PC-3 (cell line): Measurements from ENCODE around the gene KCNG4. TPM values are rescaled to one million over a fixed set of nuclear protein-coding genes. Genes with fewer than 3 reads are reported as not detected.
A peak's percentile ranks its signal among the peaks of the same experiment; 100 is the strongest.

Experiments used
- ATAC-seq: fragments of 200-7000 bp; cut with Tn5 transposase; 2 replicates; pipeline ENCODE4 v1.9.1; 2020; ENCODE audit warnings: mild to moderate bottlenecking, moderate library complexity
- BruUV-seq: library from RNA; stranded (reverse); fragments of 400-500 nt; replicated peaks from 2 replicates; lab custom pipeline; 2021; lab: Mats Ljungman, UMichigan
- CTCF ChIA-PET: fragments of 300-600 bp; sonication (Branson Sonifier 250); formaldehyde crosslinking; loops from one replicate; lab custom pipeline; 2022; ENCODE audit warnings: antibody characterized with exemption; lab: Charles Lee
- POLR2A ChIA-PET: fragments of 300-600 bp; sonication (Branson Sonifier 250); formaldehyde crosslinking; loops from one replicate; lab custom pipeline; 2022; ENCODE audit warnings: antibody characterized with exemption; ENCODE audit not compliant: unreplicated experiment; lab: Charles Lee
- DNase-seq: peaks from one replicate; pipeline ENCODE4 v3.0.0-alpha.2; 2015
- H2AFZ ChIP-seq: fragments of 300-600 bp; sonication (generic); 2 replicates; pipeline ENCODE4 v1.6.0; 2016; ENCODE audit warnings: antibody characterized with exemption, low read length
- H3F3A ChIP-seq: fragments of 300-600 bp; sonication (generic); one replicate; pipeline ENCODE4 v1.6.0; 2017; ENCODE audit warnings: antibody characterized with exemption, low read length, control low read depth, mild to moderate bottlenecking; ENCODE audit not compliant: unreplicated experiment
- H3K27ac ChIP-seq: fragments of 300-600 bp; sonication (generic); 2 replicates; pipeline ENCODE4 v1.5.1; 2016; ENCODE audit warnings: mild to moderate bottlenecking, low read length
- H3K27me3 ChIP-seq: fragments of 300-600 bp; sonication (generic); 2 replicates; pipeline ENCODE4 v1.6.1; 2016; ENCODE audit warnings: low read length, mixed read lengths
- H3K36me3 ChIP-seq: fragments of 300-600 bp; sonication (generic); 2 replicates; pipeline ENCODE4 v1.6.1; 2016; ENCODE audit warnings: low read depth, mixed run types, low read length, mixed read lengths
- H3K4me1 ChIP-seq: fragments of 300-600 bp; sonication (generic); 2 replicates; pipeline ENCODE4 v1.5.1; 2016; ENCODE audit warnings: low read length; ENCODE audit not compliant: insufficient read depth
- H3K4me2 ChIP-seq: fragments of 300-600 bp; sonication (generic); 2 replicates; pipeline ENCODE4 v1.6.0; 2016; ENCODE audit warnings: low read length
- H3K4me3 ChIP-seq: fragments of 300-600 bp; sonication (generic); 2 replicates; pipeline ENCODE4 v1.5.1; 2016; ENCODE audit warnings: mild to moderate bottlenecking, low read length, mixed read lengths
- H3K79me2 ChIP-seq: fragments of 300-600 bp; sonication (generic); 2 replicates; pipeline ENCODE4 v1.6.1; 2017; ENCODE audit warnings: low read length, mixed read lengths
- H3K9ac ChIP-seq: fragments of 300-600 bp; sonication (generic); 2 replicates; pipeline ENCODE4 v1.6.0; 2016; ENCODE audit warnings: mild to moderate bottlenecking, low read length
- H3K9me2 ChIP-seq: fragments of 300-600 bp; sonication (generic); replicated peaks from 2 replicates; pipeline ENCODE4 v1.6.1; 2016; ENCODE audit warnings: mixed run types, low read length, mixed read lengths
- H3K9me3 ChIP-seq: fragments of 300-600 bp; sonication (generic); 2 replicates; pipeline ENCODE4 v1.6.1; 2016; ENCODE audit warnings: low read length, mixed read lengths
- H4K20me1 ChIP-seq: fragments of 300-600 bp; sonication (generic); 2 replicates; pipeline ENCODE4 v1.6.1; 2016; ENCODE audit warnings: low read length, mixed read lengths
- CTCF ChIP-seq: fragments of 300-600 bp; sonication (generic); conservative IDR thresholded peaks from 2 replicates; pipeline ENCODE4 v1.5.1; 2017; ENCODE audit warnings: antibody characterized with exemption, low read depth, mild to moderate bottlenecking, low read length
- EZH2 ChIP-seq: fragments of 300-600 bp; sonication (generic); IDR thresholded peaks from one replicate; pipeline ENCODE4 v1.6.1; 2017; ENCODE audit warnings: antibody characterized with exemption, mild to moderate bottlenecking, low read length; ENCODE audit not compliant: unreplicated experiment
- EZH2phosphoT487 ChIP-seq: fragments of 300-600 bp; sonication (generic); IDR thresholded peaks from 2 replicates; pipeline ENCODE4 v1.6.1; 2018; ENCODE audit warnings: mild to moderate bottlenecking, antibody characterized with exemption, low read length, borderline replicate concordance
- intact Hi-C: fragments of 100-400 bp; cut with micrococcal nuclease; formaldehyde crosslinking; loops from 2 replicates; pipeline ENCODE4 v1.9.0; 2023
- total RNA-seq: library from RNA; depleted of rRNA; stranded (reverse); fragments of >200 nt; gene quantifications from 2 replicates; pipeline ENCODE4 v1.2.3, GENCODE V29; 2014

The KCNG4 gene
- total RNA-seq, 1 experiment from 2014 or later = 0.04 TPM

DNA sequence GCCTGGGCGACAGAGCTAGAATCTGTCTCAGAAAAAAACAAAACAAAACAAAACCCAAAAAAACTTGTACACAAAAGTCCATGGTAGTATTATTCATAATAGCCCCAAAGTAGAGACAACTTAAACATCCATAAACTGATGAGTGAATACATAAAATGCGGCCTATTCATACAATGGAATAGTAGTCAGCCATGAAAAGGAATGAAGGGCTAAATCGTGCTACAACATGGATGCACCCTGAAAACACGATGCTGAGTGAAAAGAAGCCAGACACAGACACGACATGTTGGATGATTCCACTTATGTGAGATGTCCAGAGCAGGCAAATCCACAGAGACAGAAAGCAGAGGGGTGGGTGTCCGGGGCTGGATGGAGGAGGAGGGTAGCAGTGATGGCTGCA is 12.3 kb downstream of the KCNG4 start:
- no peaks in the 10 kb centered on the region for H3K79me2 ChIP-seq
- intact Hi-C loops = no loop called here
- TF ChIP-seq EZH2phosphoT487 = no peak
- no peak for TF ChIP-seq EZH2
- TF ChIP-seq CTCF = no peak
- no peak overlapping the region for H3K27ac ChIP-seq
- H3K9me3 ChIP-seq = no peaks in the 10 kb centered on the region
- no peaks in the 10 kb centered on the region for H3K27me3 ChIP-seq
- H3K4me2 ChIP-seq = peak overlapping the region; percentile 74
- no peaks in the 10 kb centered on the region for H4K20me1 ChIP-seq
- DNase-seq (no peak), ATAC-seq (no peak)
- H3K9ac ChIP-seq = no peak overlapping the region
- H3K36me3 ChIP-seq = no peaks in the 10 kb centered on the region
- H3K4me3 ChIP-seq = no peak overlapping the region
- ChIA-PET POLR2A (no interaction called here), CTCF (interaction anchor here (1.0 kb wide), 2 partner anchors 41 to 284 kb away, joined by 3 to 5 read pairs; partner anchors contain the start of gene TAF1C)
- H3K4me1 ChIP-seq = peaks cover 25% of the 10 kb centered on the region
- no peaks in the 10 kb centered on the region for H3K9me2 ChIP-seq
- H2AFZ ChIP-seq = no peak overlapping the region
- H3F3A ChIP-seq = no peaks in the 10 kb centered on the region
- BruUV-seq = no TSS peak

DNA sequence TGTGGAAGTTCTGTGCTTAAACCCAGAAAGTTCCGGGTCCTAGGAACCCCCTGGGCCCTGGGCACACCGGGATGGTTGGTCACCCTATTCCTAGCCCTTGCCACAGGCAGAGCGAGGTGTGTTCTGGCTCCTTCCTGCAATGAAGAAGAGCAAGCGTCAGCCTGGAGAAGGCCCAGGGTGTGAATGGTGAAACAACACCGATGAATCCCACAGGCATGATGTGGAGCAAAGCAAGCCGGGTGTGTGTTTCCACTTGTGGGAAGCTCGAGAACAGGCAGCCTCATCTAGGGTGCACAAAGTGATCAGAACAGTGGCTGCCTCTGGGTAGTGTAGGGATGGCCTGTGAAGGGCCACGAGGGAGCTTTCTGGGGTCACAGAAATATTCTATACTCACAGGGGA is 13.8 kb downstream of the KCNG4 start:
- Histone ChIP-seq H3K4me3 (no peak overlapping the region), H2AFZ (no peak overlapping the region), H4K20me1 (no peaks in the 10 kb centered on the region), H3K4me1 (peaks cover 25% of the 10 kb centered on the region), H3K27me3 (no peaks in the 10 kb centered on the region), H3K79me2 (no peaks in the 10 kb centered on the region), H3K9me3 (no peaks in the 10 kb centered on the region), H3K27ac (no peak overlapping the region), H3K9me2 (no peaks in the 10 kb centered on the region), H3F3A (no peaks in the 10 kb centered on the region), H3K9ac (no peak overlapping the region), H3K36me3 (no peaks in the 10 kb centered on the region), H3K4me2 (no peak overlapping the region)
- no peak for ATAC-seq
- no peak for DNase-seq
- TF ChIP-seq EZH2phosphoT487 = no peak
- no peak for TF ChIP-seq CTCF
- TF ChIP-seq EZH2 = no peak
- ChIA-PET POLR2A (no interaction called here), CTCF (no interaction called here)
- no TSS peak for BruUV-seq
- intact Hi-C loops = no loop called here

DNA sequence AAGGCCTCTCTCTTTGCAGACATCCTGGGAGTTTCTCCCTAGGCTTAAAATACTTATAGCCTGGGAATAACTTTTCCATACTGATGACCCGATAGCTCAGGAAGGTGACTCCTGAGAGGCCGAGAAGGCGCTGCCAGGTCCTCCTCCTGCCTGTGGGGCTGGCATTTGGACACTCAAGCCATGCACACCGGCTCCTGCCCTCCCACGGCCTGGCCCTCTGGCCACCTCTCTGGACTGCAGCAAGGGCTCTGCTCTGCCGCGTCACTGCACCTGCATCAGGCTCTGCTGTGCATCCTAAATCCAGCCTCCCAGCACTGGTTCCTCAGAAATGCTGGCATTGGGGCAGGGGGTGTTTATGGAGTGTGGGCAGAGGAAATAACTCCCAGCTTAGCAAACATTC is 14.2 kb downstream of the KCNG4 start:
- Histone ChIP-seq H3K9me3 (no peaks in the 10 kb centered on the region), H3K27me3 (no peaks in the 10 kb centered on the region), H3F3A (no peaks in the 10 kb centered on the region), H3K36me3 (no peaks in the 10 kb centered on the region), H3K4me2 (no peak overlapping the region), H4K20me1 (no peaks in the 10 kb centered on the region), H3K27ac (no peak overlapping the region), H3K9ac (no peak overlapping the region), H2AFZ (no peak overlapping the region), H3K79me2 (no peaks in the 10 kb centered on the region), H3K4me3 (no peak overlapping the region), H3K9me2 (no peaks in the 10 kb centered on the region), H3K4me1 (peaks cover 25% of the 10 kb centered on the region)
- POLR2A ChIA-PET = no interaction called here
- TF ChIP-seq CTCF (no peak), EZH2phosphoT487 (no peak), EZH2 (no peak)
- CTCF ChIA-PET = no interaction called here
- DNase-seq (no peak), ATAC-seq (no peak)
- BruUV-seq = no TSS peak
- intact Hi-C loops = no loop called here
